DOHH2 (cell line): Measurements from ENCODE around the gene DONSON.

Experiments used
- EZH2phosphoT487 ChIP-seq: fragments of 200-600 bp; sonication (generic); IDR thresholded peaks from 2 replicates; pipeline ENCODE4 v1.6.1; 2017; ENCODE audit warnings: borderline replicate concordance, mild to moderate bottlenecking, antibody characterized with exemption, low read length, moderate library complexity, mixed read lengths
- TF ChIP-seq, protein P1 (sequence below): fragments of 200-600 bp; sonication (generic); IDR thresholded peaks from one replicate; pipeline ENCODE4 v1.5.1; 2014; ENCODE audit warnings: antibody characterized with exemption, mild to moderate bottlenecking, low read depth, low read length; ENCODE audit not compliant: poor library complexity, severe bottlenecking

DNA sequence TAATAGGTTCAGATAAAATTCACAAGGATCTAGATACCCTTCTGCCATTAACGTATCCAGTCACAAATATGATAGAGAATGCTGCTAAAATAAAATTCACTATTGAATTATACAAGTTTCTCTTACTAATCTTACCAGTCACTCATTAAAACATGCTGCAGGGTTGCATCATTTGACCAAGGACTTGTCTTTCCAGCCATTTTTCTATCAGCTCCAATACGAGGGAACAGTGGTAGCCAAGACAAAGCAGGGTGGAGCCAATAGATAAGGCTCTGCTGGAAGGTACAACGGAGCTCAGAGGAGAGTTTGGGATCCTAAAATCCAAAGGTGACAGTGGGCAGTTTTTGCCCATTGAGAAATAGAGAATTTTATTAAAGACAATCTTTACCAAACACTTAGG, 4.0 kb downstream of the DONSON start:
- TF ChIP-seq, protein P1, sequence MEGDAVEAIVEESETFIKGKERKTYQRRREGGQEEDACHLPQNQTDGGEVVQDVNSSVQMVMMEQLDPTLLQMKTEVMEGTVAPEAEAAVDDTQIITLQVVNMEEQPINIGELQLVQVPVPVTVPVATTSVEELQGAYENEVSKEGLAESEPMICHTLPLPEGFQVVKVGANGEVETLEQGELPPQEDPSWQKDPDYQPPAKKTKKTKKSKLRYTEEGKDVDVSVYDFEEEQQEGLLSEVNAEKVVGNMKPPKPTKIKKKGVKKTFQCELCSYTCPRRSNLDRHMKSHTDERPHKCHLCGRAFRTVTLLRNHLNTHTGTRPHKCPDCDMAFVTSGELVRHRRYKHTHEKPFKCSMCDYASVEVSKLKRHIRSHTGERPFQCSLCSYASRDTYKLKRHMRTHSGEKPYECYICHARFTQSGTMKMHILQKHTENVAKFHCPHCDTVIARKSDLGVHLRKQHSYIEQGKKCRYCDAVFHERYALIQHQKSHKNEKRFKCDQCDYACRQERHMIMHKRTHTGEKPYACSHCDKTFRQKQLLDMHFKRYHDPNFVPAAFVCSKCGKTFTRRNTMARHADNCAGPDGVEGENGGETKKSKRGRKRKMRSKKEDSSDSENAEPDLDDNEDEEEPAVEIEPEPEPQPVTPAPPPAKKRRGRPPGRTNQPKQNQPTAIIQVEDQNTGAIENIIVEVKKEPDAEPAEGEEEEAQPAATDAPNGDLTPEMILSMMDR, result no peak
- TF ChIP-seq EZH2phosphoT487, result no peak
